HAP-1 (cell line): ENCODE measurements around the gene DEFB132.

Experiments
- DNase-seq, 2 experiments: peaks; one replicate each; pipeline ENCODE4 v3.0.0-alpha.2; 2016 to 2020; ENCODE audit warnings: low spot score in 2 of 2
- H3K27me3 ChIP-seq: fragments of 250-450 bp; sonication (Bioruptor Pico); 2 replicates; pipeline ENCODE4 v1.5.1; 2020; ENCODE audit warnings: low read depth, mild to moderate bottlenecking, moderate library complexity
- H3K36me3 ChIP-seq: fragments of 250-450 bp; sonication (Bioruptor Pico); replicated peaks from 2 replicates; pipeline ENCODE4 v1.5.1; 2020; ENCODE audit warnings: mild to moderate bottlenecking
- H3K4me1 ChIP-seq: fragments of 250-450 bp; sonication (Bioruptor Pico); 2 replicates; pipeline ENCODE4 v1.5.1; 2020; ENCODE audit warnings: mild to moderate bottlenecking
- H3K4me3 ChIP-seq: fragments of 250-450 bp; sonication (Bioruptor Pico); 2 replicates; pipeline ENCODE4 v1.5.1; 2020; ENCODE audit warnings: mild to moderate bottlenecking, moderate library complexity
- H3K9me3 ChIP-seq: fragments of 250-450 bp; sonication (Bioruptor Pico); 2 replicates; pipeline ENCODE4 v1.5.1; 2020; ENCODE audit warnings: mild to moderate bottlenecking, moderate library complexity
- in situ Hi-C: fragments of 300-500 bp; cut with MboI; formaldehyde crosslinking; loops from 3 replicates; pipeline ENCODE4 v1.14.3; 2020; ENCODE audit warnings: low sequenced_read_pairs, inconsistent platforms, mixed read lengths

DEFB132 gene

GRCh38 chr20:297098-297924 lies 39.8 kb downstream of the DEFB132 start, which contains the start of gene ZCCHC3:
ZCCHC3 (plus strand) TSS chr20:297570; CDS start chr20:297587, 17 bp downstream.
- H3K4me1 ChIP-seq, result peaks cover 19% of the 10 kb centered on the region
- in situ Hi-C loops, result no loop called here
- peaks cover 2% of the 10 kb centered on the region; the same call in 1 of the 2 replicates for H3K9me3 ChIP-seq
- H3K27me3 ChIP-seq, result no peaks in the 10 kb centered on the region
- DNase-seq, result peak; percentile 88 to 91
- peak within 1 kb of the TSS; percentile 63 for H3K4me3 ChIP-seq
- peaks cover 17% of the 10 kb centered on the region for H3K36me3 ChIP-seq

- Histone ChIP-seq H3K4me3 (peak overlapping the region; percentile 63), H3K36me3 (peaks cover 17% of the 10 kb centered on the region), H3K27me3 (no peaks in the 10 kb centered on the region), H3K4me1 (peaks cover 19% of the 10 kb centered on the region), H3K9me3 (peaks cover 2% of the 10 kb centered on the region; the same call in 1 of the 2 replicates)
- in situ Hi-C loops, result no loop called here
- DNase-seq, result peak in 1 of 2 experiments; percentile 58
Observed at GRCh38 chr20:297925-298775, 40.6 kb downstream of the DEFB132 start.

- no peaks in the 10 kb centered on the region for H3K27me3 ChIP-seq
- peaks cover 2% of the 10 kb centered on the region; the same call in 1 of the 2 replicates for H3K9me3 ChIP-seq
- DNase-seq, result no peak
- peak overlapping the region; percentile 63 for H3K4me3 ChIP-seq
- H3K36me3 ChIP-seq, result peaks cover 17% of the 10 kb centered on the region
- in situ Hi-C loops, result no loop called here
- H3K4me1 ChIP-seq, result peaks cover 19% of the 10 kb centered on the region
Observed at GRCh38 chr20:298776-299391, 41.4 kb downstream of the DEFB132 start.

DNA sequence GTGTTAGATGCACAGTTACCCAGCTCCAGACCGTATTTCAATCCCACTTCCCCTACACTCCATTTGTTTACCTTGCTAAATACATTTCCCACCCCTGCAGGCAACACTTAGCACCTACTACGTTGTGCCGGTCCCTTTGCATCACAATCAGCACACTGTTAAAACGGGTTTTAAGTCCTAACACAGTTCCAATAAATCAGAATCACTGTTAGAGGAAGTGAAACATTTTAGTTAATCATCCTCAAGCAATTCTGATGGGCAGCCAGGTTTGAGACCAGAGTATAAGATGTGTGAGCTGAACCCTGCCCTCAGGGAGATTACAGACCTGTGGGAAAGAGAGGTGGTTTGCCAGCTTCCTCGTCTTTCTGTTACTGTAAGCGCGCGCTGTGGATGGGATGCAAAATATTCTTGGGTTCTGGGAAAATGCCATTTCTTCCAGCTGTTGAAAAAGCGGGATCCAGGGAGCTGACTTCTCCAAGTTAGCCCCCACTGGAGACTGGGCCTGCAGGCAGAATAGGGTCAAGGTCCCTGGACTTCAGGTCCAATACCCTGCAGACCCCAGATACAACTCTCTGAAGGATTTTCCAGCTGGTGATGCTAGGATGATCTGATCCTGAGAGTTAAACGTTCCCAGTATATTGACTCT lies 42.9 kb downstream of the DEFB132 start:
- no peaks in the 10 kb centered on the region for H3K27me3 ChIP-seq
- H3K9me3 ChIP-seq, result peaks cover 2% of the 10 kb centered on the region; the same call in 1 of the 2 replicates
- H3K4me3 ChIP-seq, result peak overlapping the region; percentile 63
- H3K36me3 ChIP-seq, result peaks cover 17% of the 10 kb centered on the region
- peak; percentile 40 to 47 for DNase-seq
- in situ Hi-C loops, result no loop called here
- H3K4me1 ChIP-seq, result peaks cover 19% of the 10 kb centered on the region

DNA sequence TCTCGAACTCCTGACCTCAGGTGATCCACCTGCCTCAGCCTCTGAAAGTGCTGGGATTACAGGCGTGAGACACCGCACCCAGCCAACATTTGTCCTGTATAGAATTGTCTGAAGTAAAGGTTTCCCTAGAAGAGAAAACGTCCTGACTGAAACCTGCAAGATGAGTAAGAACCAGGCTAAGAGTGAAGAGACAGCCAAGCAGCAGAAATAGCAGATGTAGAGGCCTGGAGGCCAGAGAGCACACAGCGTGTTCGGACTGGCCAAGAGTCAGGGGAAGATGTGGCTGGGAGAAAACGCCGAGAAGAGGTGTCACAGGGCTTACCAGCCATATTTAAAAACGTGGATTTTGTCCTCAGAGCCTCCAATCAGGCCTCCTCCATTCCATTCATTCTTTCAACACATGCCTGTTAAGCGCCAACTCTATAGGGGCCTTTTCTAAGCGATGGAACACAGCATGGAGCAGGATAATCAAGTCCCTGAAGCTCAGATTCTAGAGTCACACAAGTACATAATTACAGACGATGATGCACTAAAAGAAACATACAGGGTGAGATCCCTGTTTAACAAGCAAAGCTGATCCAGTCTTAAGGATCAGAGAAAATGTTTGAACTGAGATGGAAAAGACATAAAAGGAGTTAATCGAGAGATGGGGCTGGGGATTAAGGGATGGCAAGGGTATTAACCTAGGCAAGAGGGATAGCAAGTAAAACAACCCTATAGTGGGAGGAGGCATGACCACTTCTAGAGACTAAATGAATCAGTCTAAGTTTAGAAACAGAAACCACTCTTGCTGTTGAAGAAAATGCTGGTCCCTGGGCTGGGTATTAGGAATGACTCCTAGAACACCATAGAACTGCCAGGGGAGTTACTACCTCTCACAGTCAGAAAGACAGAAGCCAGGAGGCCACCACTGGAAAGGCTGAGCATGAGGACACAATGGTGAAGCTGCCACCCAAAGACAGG lies 44.6 kb downstream of the DEFB132 start:
- Histone ChIP-seq H3K9me3 (peaks cover 2% of the 10 kb centered on the region; the same call in 1 of the 2 replicates), H3K27me3 (no peaks in the 10 kb centered on the region), H3K36me3 (peaks cover 17% of the 10 kb centered on the region), H3K4me3 (no peak overlapping the region), H3K4me1 (peaks cover 13% of the 10 kb centered on the region)
- in situ Hi-C loops, result no loop called here
- no peak for DNase-seq

GRCh38 chr20:305745-306144 lies 48.2 kb downstream of the DEFB132 start:
- Histone ChIP-seq H3K4me3 (no peak overlapping the region), H3K27me3 (no peaks in the 10 kb centered on the region), H3K36me3 (peaks cover under 1% of the 10 kb centered on the region), H3K9me3 (no peaks in the 10 kb centered on the region), H3K4me1 (peaks cover 11% of the 10 kb centered on the region)
- in situ Hi-C loops, result no loop called here
- no peak for DNase-seq

DNA sequence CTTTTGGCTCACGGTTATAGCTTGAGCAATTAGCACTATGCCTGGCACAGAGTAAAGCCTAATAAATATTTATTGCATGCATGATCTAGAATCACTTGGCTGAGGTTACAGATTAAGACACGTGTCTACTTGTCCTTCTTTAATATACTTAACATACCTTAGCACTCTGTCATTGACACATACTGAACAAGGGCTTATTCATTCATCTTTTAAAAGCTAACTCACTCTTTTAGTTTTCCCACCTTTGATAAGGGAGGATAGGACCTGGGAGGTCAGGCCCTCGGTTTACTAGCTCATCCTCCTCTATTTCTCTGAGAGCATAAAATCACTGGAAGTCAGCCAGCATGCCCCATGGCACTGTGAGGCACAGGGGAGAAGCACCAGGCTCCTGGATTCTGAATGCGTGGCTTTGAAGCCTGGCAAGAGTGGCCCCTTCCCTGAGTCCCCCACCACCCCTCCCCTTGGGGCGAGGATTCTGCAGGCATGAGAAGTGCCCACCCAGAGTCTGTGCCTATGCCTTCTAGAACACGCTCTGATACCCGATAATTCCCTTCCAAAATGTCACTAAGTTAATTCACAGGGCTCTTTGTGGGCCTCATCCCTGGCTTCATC lies 51.0 kb downstream of the DEFB132 start:
- in situ Hi-C loops, result no loop called here
- no peaks in the 10 kb centered on the region for H3K36me3 ChIP-seq
- no peaks in the 10 kb centered on the region for H3K9me3 ChIP-seq
- H3K4me3 ChIP-seq, result no peak overlapping the region
- peaks cover 13% of the 10 kb centered on the region for H3K4me1 ChIP-seq
- no peaks in the 10 kb centered on the region for H3K27me3 ChIP-seq
- no peak for DNase-seq

DNA sequence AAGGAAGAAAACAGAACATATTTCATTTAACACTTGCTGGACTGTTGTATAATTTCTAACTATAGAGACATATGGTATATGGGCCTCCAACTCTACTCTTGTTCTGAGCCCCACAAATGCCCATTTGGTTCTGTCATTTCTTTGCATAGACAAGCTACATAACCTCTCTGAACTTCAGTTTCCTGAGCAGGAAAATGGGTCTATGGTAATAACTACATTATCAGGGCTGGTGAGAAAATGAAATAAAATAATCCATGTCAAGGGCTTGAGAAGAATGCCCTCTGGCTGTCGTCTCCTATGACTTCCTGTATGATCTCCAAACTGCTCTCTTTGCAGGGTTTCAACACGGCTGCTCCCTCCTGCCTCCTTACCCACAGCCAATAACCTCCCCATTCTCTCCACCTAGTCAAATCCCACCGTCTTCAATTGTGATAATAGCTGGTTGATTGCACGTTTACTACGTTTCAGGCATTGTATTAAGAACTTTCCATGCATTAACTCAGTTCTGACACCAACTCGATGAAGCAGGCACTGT lies 51.8 kb downstream of the DEFB132 start:
- Histone ChIP-seq H3K36me3 (no peaks in the 10 kb centered on the region), H3K4me3 (peak overlapping the region; percentile 26), H3K27me3 (no peaks in the 10 kb centered on the region), H3K9me3 (no peaks in the 10 kb centered on the region), H3K4me1 (peaks cover 13% of the 10 kb centered on the region)
- DNase-seq, result no peak
- in situ Hi-C loops, result no loop called here

- Histone ChIP-seq H3K4me3 (peak overlapping the region; percentile 26), H3K4me1 (peaks cover 13% of the 10 kb centered on the region), H3K9me3 (no peaks in the 10 kb centered on the region), H3K36me3 (no peaks in the 10 kb centered on the region), H3K27me3 (no peaks in the 10 kb centered on the region)
- in situ Hi-C loops, result no loop called here
- peak; percentile 98 to 99 for DNase-seq
Observed at GRCh38 chr20:309841-310644, 52.5 kb downstream of the DEFB132 start.

GRCh38 chr20:310645-311044 lies 53.1 kb downstream of the DEFB132 start:
- Histone ChIP-seq H3K27me3 (no peaks in the 10 kb centered on the region), H3K4me1 (peaks cover 13% of the 10 kb centered on the region), H3K9me3 (no peaks in the 10 kb centered on the region), H3K4me3 (no peak overlapping the region), H3K36me3 (no peaks in the 10 kb centered on the region)
- in situ Hi-C loops, result no loop called here
- DNase-seq, result no peak
